Peyer's patch (tissue), 4 donors: ENCODE measurements around the gene CPA5. TPM values are rescaled to one million over a fixed set of nuclear protein-coding genes. Genes with fewer than 3 reads are reported as not detected.

ENCODE experiments used
- DNase-seq, 3 donors: peaks; one replicate each; pipeline ENCODE4 v3.0.0-alpha.2; 2017 to 2019
- H3K27ac ChIP-seq, 4 donors: fragments of 200-600 bp; sonication (generic); one replicate each; pipeline ENCODE4 v1.5.1; 2016 to 2019
- H3K27me3 ChIP-seq, 2 donors: fragments of 200-600 bp; sonication (generic); one replicate each; pipeline ENCODE4 v1.5.1; 2019
- H3K36me3 ChIP-seq, 3 donors: fragments of 200-600 bp; sonication (generic); one replicate each; pipeline ENCODE4 v1.5.1; 2016 to 2019
- H3K4me1 ChIP-seq, 4 donors: fragments of 200-600 bp; sonication (generic); one replicate each; pipeline ENCODE4 v1.5.1; 2016 to 2019
- H3K4me3 ChIP-seq, 4 donors: fragments of 200-600 bp; sonication (generic); 1 replicate in 3 of 4; 2 replicates in 1 of 4; pipeline ENCODE4 v1.5.1; 2016 to 2019; ENCODE audit warnings: mild to moderate bottlenecking in 1 of 4
- H3K9me3 ChIP-seq, 4 donors: fragments of 200-600 bp; sonication (generic); one replicate each; pipeline ENCODE4 v1.5.1; 2016 to 2019; ENCODE audit warnings: mild to moderate bottlenecking in 1 of 4
- CTCF ChIP-seq, 6 experiments: fragments of 450-650 bp in 4 of 6; fragments of 200-600 bp in 2 of 6; sonication (generic) in 1 of 6; IDR thresholded peaks; one replicate each; pipeline ENCODE4 v1.5.1; 2017 to 2019; ENCODE audit warnings: antibody characterized with exemption in 6 of 6, mild to moderate bottlenecking in 3 of 6, moderate library complexity in 1 of 6
- POLR2A ChIP-seq, 2 donors: fragments of 450-650 bp; IDR thresholded peaks; one replicate each; pipeline ENCODE4 v1.5.1; 2017; ENCODE audit warnings: antibody characterized with exemption in 2 of 2, mild to moderate bottlenecking in 2 of 2, moderate library complexity in 2 of 2
- total RNA-seq, 4 donors: library from RNA; depleted of rRNA; stranded (reverse); fragments of >200 nt; gene quantifications; one replicate each; pipeline ENCODE4 v1.1.0, GENCODE V29; 2016

CPA5 gene
- total RNA-seq, 4 donors from 2014 or later = not detected

- DNase-seq = no peak
- Histone ChIP-seq H3K27me3 (no peaks in the 10 kb centered on the region), H3K4me1 (no peaks in the 10 kb centered on the region), H3K9me3 (no peaks in the 10 kb centered on the region), H3K27ac (no peak overlapping the region), H3K36me3 (no peaks in the 10 kb centered on the region), H3K4me3 (no peak overlapping the region)
- no peak for TF ChIP-seq POLR2A (IDR thresholded peaks at IDR 0.05)
- no peak for TF ChIP-seq CTCF (IDR thresholded peaks at IDR 0.05)
These were observed 50.0 kb downstream of the CPA5 start for GRCh38 chr7:130394421-130395195.

GRCh38 chr7:130395421-130395820, 50.8 kb downstream of the CPA5 start:
- DNase-seq = no peak
- H3K4me1 ChIP-seq = no peaks in the 10 kb centered on the region
- no peaks in the 10 kb centered on the region for H3K27me3 ChIP-seq
- H3K4me3 ChIP-seq = no peak overlapping the region
- no peaks in the 10 kb centered on the region for H3K9me3 ChIP-seq
- no peak for TF ChIP-seq CTCF (IDR thresholded peaks at IDR 0.05)
- TF ChIP-seq POLR2A (IDR thresholded peaks at IDR 0.05) = no peak
- H3K27ac ChIP-seq = no peak overlapping the region
- no peaks in the 10 kb centered on the region for H3K36me3 ChIP-seq

GRCh38 chr7:130396109-130396508, 51.5 kb downstream of the CPA5 start:
- no peaks in the 10 kb centered on the region for H3K9me3 ChIP-seq
- TF ChIP-seq CTCF (IDR thresholded peaks at IDR 0.05) (no peak), POLR2A (IDR thresholded peaks at IDR 0.05) (no peak)
- H3K36me3 ChIP-seq = no peaks in the 10 kb centered on the region
- no peaks in the 10 kb centered on the region for H3K27me3 ChIP-seq
- H3K27ac ChIP-seq = no peak overlapping the region
- no peak for DNase-seq
- no peaks in the 10 kb centered on the region for H3K4me1 ChIP-seq
- no peak overlapping the region for H3K4me3 ChIP-seq

DNA sequence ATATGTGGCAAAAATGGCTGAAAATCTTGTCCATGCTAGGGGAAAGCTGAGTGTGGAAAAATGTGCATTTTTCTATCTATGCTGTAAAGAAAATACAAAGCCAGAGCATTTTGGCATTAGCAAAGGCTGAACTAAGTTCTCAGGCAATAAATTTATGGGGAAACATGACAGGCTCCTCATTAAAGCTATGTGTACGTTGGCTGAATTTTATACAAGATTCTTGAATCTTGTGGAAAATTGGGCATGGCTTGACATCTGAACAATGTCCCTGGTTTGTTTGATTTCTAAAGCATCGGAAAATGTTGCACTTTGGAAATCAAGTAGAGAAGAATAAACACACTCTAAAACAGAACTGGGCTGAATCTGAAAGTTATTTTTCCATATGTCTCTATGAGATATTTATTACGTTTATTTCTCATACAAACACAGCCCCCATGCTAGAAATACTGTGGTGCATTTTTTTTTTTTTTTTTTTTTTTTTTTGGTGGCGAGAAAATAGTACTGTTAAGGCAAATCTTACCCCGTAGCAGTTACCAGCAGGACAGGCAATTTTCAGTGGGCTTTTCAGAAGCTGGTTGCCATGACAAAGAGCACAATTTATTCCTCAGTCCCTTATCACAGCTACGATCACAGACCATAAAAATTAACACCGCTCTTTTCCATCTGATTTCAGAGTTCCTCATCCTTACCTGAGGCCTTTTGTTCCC, 52.6 kb downstream of the CPA5 start:
- DNase-seq = no peak
- Histone ChIP-seq H3K4me1 (no peaks in the 10 kb centered on the region), H3K27me3 (no peaks in the 10 kb centered on the region), H3K36me3 (peaks cover 0 to 1% (median 0%) of the 10 kb centered on the region in 3 donors), H3K4me3 (no peak overlapping the region), H3K27ac (no peak overlapping the region), H3K9me3 (no peaks in the 10 kb centered on the region)
- TF ChIP-seq POLR2A (IDR thresholded peaks at IDR 0.05) (no peak), CTCF (IDR thresholded peaks at IDR 0.05) (no peak)

GRCh38 chr7:130397758-130398073, 53.1 kb downstream of the CPA5 start:
- H3K36me3 ChIP-seq = peaks cover 0 to 5% (median 0%) of the 10 kb centered on the region in 3 donors
- no peak overlapping the region for H3K4me3 ChIP-seq
- no peak for DNase-seq
- no peaks in the 10 kb centered on the region for H3K27me3 ChIP-seq
- no peaks in the 10 kb centered on the region for H3K4me1 ChIP-seq
- no peaks in the 10 kb centered on the region for H3K9me3 ChIP-seq
- no peak overlapping the region for H3K27ac ChIP-seq
- TF ChIP-seq CTCF (IDR thresholded peaks at IDR 0.05) (no peak), POLR2A (IDR thresholded peaks at IDR 0.05) (no peak)
